Lower leg skin (tissue), 3 donors: Measurements from ENCODE around the gene IER5.

ENCODE experiments used
- CTCF ChIP-seq, 3 donors: fragments of 450-650 bp; IDR thresholded peaks; one replicate each; pipeline ENCODE4 v1.5.1; 2016; ENCODE audit warnings: antibody characterized with exemption in 3 of 3, mild to moderate bottlenecking in 3 of 3, moderate library complexity in 2 of 3
- POLR2A ChIP-seq, 2 donors: fragments of 450-650 bp; IDR thresholded peaks; one replicate each; pipeline ENCODE4 v1.6.1; 2016 to 2017; ENCODE audit warnings: antibody characterized with exemption in 2 of 2, mild to moderate bottlenecking in 1 of 2, moderate library complexity in 1 of 2

- TF ChIP-seq CTCF (IDR thresholded peaks at IDR 0.05) (no peak), POLR2A (IDR thresholded peaks at IDR 0.05) (no peak)
Measured at GRCh38 chr1:181043025-181043888, 45.2 kb upstream of the IER5 start.
